HUES48 (cell line): ENCODE measurements around the gene MRPL19.

Experiments
- H3K27ac ChIP-seq: one replicate; pipeline ENCODE4 v1.7.0; 2013; ENCODE audit warnings: low read depth, low read length, inconsistent platforms
- H3K27me3 ChIP-seq: 2 replicates; pipeline ENCODE4 v1.6.1; 2013; ENCODE audit warnings: mild to moderate bottlenecking, low read length; ENCODE audit not compliant: control insufficient read depth, insufficient read depth
- H3K36me3 ChIP-seq: 2 replicates; pipeline ENCODE4 v1.6.1; 2013; ENCODE audit warnings: low read length; ENCODE audit not compliant: control insufficient read depth, insufficient read depth
- H3K4me1 ChIP-seq: 2 replicates; pipeline ENCODE4 v1.6.1; 2013; ENCODE audit warnings: mild to moderate bottlenecking, low read length; ENCODE audit not compliant: control insufficient read depth, insufficient read depth
- H3K4me3 ChIP-seq: 2 replicates; pipeline ENCODE4 v1.5.1; 2013; ENCODE audit warnings: mild to moderate bottlenecking, low read depth, low read length
- H3K9ac ChIP-seq: 2 replicates; pipeline ENCODE4 v1.6.1; 2013; ENCODE audit warnings: mild to moderate bottlenecking, low read depth, low read length, moderate library complexity
- H3K9me3 ChIP-seq: 2 replicates; pipeline ENCODE4 v1.6.1; 2013; ENCODE audit warnings: low read length; ENCODE audit not compliant: control insufficient read depth, insufficient read depth

Gene MRPL19

GRCh38 chr2:75607400-75607798 is 39.2 kb upstream of the MRPL19 start:
- H3K27me3 ChIP-seq = no peaks in the 10 kb centered on the region
- H3K36me3 ChIP-seq = no peaks in the 10 kb centered on the region
- no peak overlapping the region for H3K4me3 ChIP-seq
- no peak overlapping the region for H3K9ac ChIP-seq
- H3K4me1 ChIP-seq = peaks cover 13% of the 10 kb centered on the region
- H3K9me3 ChIP-seq = no peaks in the 10 kb centered on the region
- H3K27ac ChIP-seq = no peak overlapping the region

- peak overlapping the region; percentile 60 for H3K4me3 ChIP-seq
- H3K9ac ChIP-seq = no peak overlapping the region
- peaks cover 13% of the 10 kb centered on the region for H3K4me1 ChIP-seq
- H3K27me3 ChIP-seq = no peaks in the 10 kb centered on the region
- H3K27ac ChIP-seq = peak overlapping the region; percentile 73
- H3K9me3 ChIP-seq = no peaks in the 10 kb centered on the region
- H3K36me3 ChIP-seq = no peaks in the 10 kb centered on the region
These were observed 38.4 kb upstream of the MRPL19 start for GRCh38 chr2:75607988-75608683.

GRCh38 chr2:75608684-75609333 is 37.8 kb upstream of the MRPL19 start:
- Histone ChIP-seq H3K27me3 (no peaks in the 10 kb centered on the region), H3K4me3 (peak overlapping the region; percentile 60), H3K9me3 (no peaks in the 10 kb centered on the region), H3K27ac (peak overlapping the region; percentile 73), H3K4me1 (peaks cover 13% of the 10 kb centered on the region), H3K36me3 (no peaks in the 10 kb centered on the region), H3K9ac (0 out of 2 replicates have a peak overlapping the region, but pooled peaks have one; percentile 55)

GRCh38 chr2:75609334-75609689 is 37.3 kb upstream of the MRPL19 start:
- Histone ChIP-seq H3K4me3 (no peak overlapping the region), H3K9me3 (no peaks in the 10 kb centered on the region), H3K4me1 (peaks cover 13% of the 10 kb centered on the region), H3K36me3 (no peaks in the 10 kb centered on the region), H3K9ac (no peak overlapping the region), H3K27ac (no peak overlapping the region), H3K27me3 (no peaks in the 10 kb centered on the region)

GRCh38 chr2:75609937-75610508 is 36.6 kb upstream of the MRPL19 start:
- Histone ChIP-seq H3K36me3 (no peaks in the 10 kb centered on the region), H3K9ac (no peak overlapping the region), H3K27ac (no peak overlapping the region), H3K4me1 (peaks cover 13% of the 10 kb centered on the region), H3K9me3 (no peaks in the 10 kb centered on the region), H3K27me3 (no peaks in the 10 kb centered on the region), H3K4me3 (no peak overlapping the region)

GRCh38 chr2:75610671-75611070 is 35.9 kb upstream of the MRPL19 start:
- H3K9me3 ChIP-seq = no peaks in the 10 kb centered on the region
- H3K27ac ChIP-seq = no peak overlapping the region
- peaks cover 13% of the 10 kb centered on the region for H3K4me1 ChIP-seq
- H3K9ac ChIP-seq = no peak overlapping the region
- H3K27me3 ChIP-seq = no peaks in the 10 kb centered on the region
- no peaks in the 10 kb centered on the region for H3K36me3 ChIP-seq
- no peak overlapping the region for H3K4me3 ChIP-seq

GRCh38 chr2:75612108-75612861 is 34.3 kb upstream of the MRPL19 start:
- H3K4me1 ChIP-seq = peaks cover 13% of the 10 kb centered on the region
- no peaks in the 10 kb centered on the region for H3K36me3 ChIP-seq
- no peak overlapping the region for H3K9ac ChIP-seq
- H3K27ac ChIP-seq = no peak overlapping the region
- no peaks in the 10 kb centered on the region for H3K9me3 ChIP-seq
- no peaks in the 10 kb centered on the region for H3K27me3 ChIP-seq
- no peak overlapping the region for H3K4me3 ChIP-seq

GRCh38 chr2:75612862-75613243 is 33.7 kb upstream of the MRPL19 start:
- H3K36me3 ChIP-seq = no peaks in the 10 kb centered on the region
- H3K27ac ChIP-seq = no peak overlapping the region
- no peaks in the 10 kb centered on the region for H3K9me3 ChIP-seq
- no peaks in the 10 kb centered on the region for H3K27me3 ChIP-seq
- H3K9ac ChIP-seq = no peak overlapping the region
- peaks cover 11% of the 10 kb centered on the region for H3K4me1 ChIP-seq
- no peak overlapping the region for H3K4me3 ChIP-seq

GRCh38 chr2:75614162-75614651 is 32.4 kb upstream of the MRPL19 start:
- Histone ChIP-seq H3K27me3 (no peaks in the 10 kb centered on the region), H3K9me3 (no peaks in the 10 kb centered on the region), H3K9ac (no peak overlapping the region), H3K4me3 (no peak overlapping the region), H3K4me1 (no peaks in the 10 kb centered on the region), H3K27ac (no peak overlapping the region), H3K36me3 (no peaks in the 10 kb centered on the region)

- Histone ChIP-seq H3K4me1 (no peaks in the 10 kb centered on the region), H3K4me3 (no peak overlapping the region), H3K27ac (no peak overlapping the region)
These were observed 30.2 kb upstream of the MRPL19 start for GRCh38 chr2:75616406-75616805.

GRCh38 chr2:75616933-75617332 is 29.6 kb upstream of the MRPL19 start:
- Histone ChIP-seq H3K9me3 (no peaks in the 10 kb centered on the region), H3K27ac (no peak overlapping the region), H3K4me3 (no peak overlapping the region), H3K36me3 (no peaks in the 10 kb centered on the region), H3K4me1 (no peaks in the 10 kb centered on the region), H3K9ac (no peak overlapping the region), H3K27me3 (no peaks in the 10 kb centered on the region)

More at GRCh38 chr2:75616406-75616805, 30.2 kb upstream of the MRPL19 start:
- Histone ChIP-seq H3K27me3 (no peaks in the 10 kb centered on the region), H3K9me3 (no peaks in the 10 kb centered on the region), H3K36me3 (no peaks in the 10 kb centered on the region), H3K9ac (no peak overlapping the region)
